ENCODE measurements around the gene PHETA1.
"Not testable (repeated sequence)": the region's sequence is repeated elsewhere in the genome, so short reads cannot be mapped to it uniquely, and the experiment has no call there.

Gene PHETA1

DNA sequence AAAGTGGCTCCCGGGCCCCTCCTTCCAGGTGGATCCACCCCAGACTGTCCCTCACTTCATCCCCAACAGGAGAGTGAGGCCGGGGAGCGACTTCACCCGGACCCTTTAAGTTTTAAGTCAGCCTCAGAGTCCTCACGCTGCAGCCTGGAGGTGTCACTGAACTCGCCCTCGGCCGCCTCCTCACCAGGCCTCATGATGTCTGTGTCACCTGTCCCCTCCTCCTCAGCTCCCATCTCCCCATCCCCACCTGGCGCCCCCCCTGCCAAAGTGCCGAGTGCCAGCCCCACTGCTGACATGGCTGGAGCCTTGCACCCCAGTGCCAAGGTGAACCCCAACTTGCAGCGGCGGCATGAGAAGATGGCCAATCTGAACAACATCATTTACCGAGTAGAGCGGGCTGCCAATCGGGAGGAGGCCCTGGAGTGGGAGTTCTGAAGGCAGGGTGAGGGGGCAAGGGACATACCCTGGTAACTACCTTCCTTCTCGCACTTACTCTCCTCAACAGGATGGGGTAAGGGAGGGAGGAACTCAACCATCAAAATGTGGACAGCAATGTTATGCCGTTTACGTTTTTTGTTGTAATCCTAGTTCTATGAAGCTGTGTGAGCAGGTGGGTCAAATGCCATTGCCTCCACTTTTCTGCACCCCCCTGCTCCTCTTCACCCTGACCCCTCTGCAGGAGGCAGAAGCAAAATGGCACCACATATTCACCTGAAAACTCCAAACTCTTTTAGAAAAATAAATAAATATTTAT is 20.8 kb downstream of the PHETA1 start:
- TF ChIP-seq, protein P1, sequence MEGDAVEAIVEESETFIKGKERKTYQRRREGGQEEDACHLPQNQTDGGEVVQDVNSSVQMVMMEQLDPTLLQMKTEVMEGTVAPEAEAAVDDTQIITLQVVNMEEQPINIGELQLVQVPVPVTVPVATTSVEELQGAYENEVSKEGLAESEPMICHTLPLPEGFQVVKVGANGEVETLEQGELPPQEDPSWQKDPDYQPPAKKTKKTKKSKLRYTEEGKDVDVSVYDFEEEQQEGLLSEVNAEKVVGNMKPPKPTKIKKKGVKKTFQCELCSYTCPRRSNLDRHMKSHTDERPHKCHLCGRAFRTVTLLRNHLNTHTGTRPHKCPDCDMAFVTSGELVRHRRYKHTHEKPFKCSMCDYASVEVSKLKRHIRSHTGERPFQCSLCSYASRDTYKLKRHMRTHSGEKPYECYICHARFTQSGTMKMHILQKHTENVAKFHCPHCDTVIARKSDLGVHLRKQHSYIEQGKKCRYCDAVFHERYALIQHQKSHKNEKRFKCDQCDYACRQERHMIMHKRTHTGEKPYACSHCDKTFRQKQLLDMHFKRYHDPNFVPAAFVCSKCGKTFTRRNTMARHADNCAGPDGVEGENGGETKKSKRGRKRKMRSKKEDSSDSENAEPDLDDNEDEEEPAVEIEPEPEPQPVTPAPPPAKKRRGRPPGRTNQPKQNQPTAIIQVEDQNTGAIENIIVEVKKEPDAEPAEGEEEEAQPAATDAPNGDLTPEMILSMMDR (IDR thresholded peaks at IDR 0.05; ENCODE audit: low read depth, low read length, missing control alignments) = no peak
- H3K4me3 ChIP-seq (replicated peaks; ENCODE audit: low read depth, low read length) = no peak overlapping the region
- DNase-seq (ENCODE audit: extremely low read depth, low read depth) = no peak

DNA sequence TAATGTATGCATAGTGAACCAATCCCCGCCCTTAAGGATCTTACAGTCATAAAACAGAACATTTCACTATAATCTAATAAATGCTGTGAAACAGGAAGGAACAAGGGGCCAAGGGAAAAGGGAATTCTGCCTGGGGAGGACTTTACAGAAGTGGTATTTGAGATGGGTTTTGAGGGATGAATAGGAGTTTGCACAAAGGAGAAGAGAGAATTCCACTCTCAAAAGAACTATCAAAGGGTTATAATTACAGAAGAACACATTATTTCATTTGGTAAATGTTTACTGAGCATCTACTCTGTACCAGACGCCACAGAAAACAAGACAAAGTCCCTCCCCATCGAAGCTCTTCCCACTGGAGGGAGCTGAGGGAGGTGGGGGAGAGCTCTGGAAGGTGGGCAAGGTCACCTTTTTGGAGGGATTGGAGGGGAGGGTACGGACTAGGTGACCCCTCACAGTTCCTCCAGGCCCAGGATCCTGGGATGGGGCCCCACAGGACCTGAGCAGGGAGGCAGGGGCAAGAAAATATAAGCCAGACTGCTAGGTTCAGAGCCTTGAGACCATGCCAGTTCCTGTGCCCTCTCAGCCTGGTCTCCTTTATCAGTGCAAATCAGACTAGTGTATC is 24.5 kb downstream of the PHETA1 start:
- DNase-seq (ENCODE audit: extremely low read depth, low read depth) = no peak

DNA sequence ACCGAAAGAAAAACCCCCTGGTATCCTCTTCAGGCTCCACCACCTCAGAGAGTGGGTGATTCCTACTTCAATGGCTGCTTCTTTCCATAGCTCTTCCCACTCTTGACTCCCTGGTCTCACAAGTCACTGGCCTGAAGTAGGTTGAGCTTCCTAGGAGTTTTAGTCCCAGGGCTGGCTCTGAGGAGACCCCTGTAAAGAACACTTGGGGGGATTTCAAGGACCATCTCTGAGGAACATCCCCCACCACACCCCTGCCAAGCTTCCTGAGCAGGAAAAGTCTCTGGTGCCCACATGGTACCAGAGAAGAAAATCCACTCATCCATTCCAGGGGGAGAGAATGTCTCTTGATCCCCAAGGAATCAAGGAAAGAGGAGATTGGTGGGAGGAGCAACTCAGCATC is 25.7 kb downstream of the PHETA1 start:
- TF ChIP-seq, protein P1 (IDR thresholded peaks at IDR 0.05; ENCODE audit: low read depth, low read length, missing control alignments) = no peak
- H3K4me3 ChIP-seq (replicated peaks; ENCODE audit: low read depth, low read length) = no peak overlapping the region
- no peak for DNase-seq (ENCODE audit: extremely low read depth, low read depth)

More for the DNA sequence above, 24.5 kb downstream of the PHETA1 start:
- TF ChIP-seq, protein P1 (IDR thresholded peaks at IDR 0.05; ENCODE audit: low read depth, low read length, missing control alignments) = no peak
- no peak overlapping the region for H3K4me3 ChIP-seq (replicated peaks; ENCODE audit: low read depth, low read length)

DNA sequence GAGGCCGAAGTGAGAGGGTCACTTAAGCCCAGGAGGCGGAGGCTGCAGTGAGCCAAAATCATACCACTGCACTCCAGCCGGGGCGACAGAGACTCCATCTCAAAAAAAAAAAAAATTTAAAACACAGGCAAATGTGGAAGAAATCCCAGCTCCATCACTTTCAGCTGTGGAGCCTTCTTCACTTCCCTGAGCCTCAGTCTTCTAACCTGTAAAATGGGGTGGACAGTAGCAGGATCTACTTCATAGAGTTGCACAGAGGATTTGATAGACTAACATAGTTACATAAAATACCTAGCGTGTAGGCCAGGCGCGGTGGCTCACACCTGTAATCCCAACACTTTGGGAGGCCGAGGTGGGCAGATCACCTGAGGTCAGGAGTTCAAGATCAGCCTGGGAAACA is 26.5 kb downstream of the PHETA1 start:
- no peak overlapping the region for H3K4me3 ChIP-seq (replicated peaks; ENCODE audit: low read depth, low read length)
- TF ChIP-seq, protein P1 (IDR thresholded peaks at IDR 0.05; ENCODE audit: low read depth, low read length, missing control alignments) = no peak
- DNase-seq (ENCODE audit: extremely low read depth, low read depth) = no peak

DNA sequence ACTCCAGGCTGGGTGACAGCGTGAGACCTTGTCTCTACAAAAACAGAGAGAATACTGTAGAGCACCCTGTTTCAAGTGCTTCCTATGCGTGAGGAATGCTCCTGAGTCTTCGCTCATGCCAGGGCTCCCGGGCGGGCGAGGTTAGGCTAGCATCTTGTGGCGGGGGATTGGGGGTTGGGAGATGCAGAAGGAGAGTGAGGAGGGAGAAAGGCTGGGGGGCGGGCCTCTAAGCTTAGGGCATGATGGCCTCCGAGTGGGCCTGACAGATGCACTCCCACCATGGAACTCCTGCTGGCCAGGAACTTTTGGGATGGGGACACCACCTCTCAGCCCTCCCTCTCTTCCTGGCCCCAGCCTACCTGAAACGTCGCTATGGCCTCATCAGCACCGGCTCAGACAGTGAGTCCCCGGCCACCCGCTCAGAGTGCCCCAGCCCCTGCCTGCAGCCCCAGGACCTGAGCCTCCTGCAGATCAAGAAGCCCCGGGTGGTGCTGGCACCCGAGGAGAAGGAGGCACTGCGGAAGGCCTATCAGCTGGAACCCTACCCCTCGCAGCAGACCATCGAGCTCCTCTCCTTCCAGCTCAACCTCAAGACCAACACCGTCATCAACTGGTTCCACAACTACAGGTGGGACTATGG is 27.3 kb downstream of the PHETA1 start:
- no peak overlapping the region for H3K4me3 ChIP-seq (replicated peaks; ENCODE audit: low read depth, low read length)
- DNase-seq (ENCODE audit: extremely low read depth, low read depth) = no peak
- TF ChIP-seq, protein P1 (IDR thresholded peaks at IDR 0.05; ENCODE audit: low read depth, low read length, missing control alignments) = no peak

DNA sequence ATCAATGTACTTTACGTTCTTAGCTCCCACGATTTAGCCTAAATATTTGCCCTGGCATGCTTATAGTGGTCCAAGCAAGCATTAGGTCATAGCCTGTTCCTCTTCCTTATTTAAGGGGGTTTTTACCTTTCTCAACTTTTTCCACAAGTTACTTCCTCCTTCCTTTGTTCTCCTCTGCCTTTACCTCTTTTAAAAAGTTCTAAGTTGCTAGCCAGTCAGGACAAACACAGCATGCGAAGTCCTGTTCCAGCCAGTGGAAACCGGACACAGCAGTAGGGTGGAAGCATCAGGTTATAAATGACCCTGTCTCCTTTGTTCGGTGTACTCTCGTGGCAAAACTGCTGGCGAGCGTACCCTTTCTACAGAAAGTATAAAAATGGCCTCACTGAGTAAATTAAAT is 28.2 kb downstream of the PHETA1 start:
- not testable (repeated sequence) for H3K4me3 ChIP-seq (replicated peaks; ENCODE audit: low read depth, low read length); DNase-seq (ENCODE audit: extremely low read depth, low read depth)

DNA sequence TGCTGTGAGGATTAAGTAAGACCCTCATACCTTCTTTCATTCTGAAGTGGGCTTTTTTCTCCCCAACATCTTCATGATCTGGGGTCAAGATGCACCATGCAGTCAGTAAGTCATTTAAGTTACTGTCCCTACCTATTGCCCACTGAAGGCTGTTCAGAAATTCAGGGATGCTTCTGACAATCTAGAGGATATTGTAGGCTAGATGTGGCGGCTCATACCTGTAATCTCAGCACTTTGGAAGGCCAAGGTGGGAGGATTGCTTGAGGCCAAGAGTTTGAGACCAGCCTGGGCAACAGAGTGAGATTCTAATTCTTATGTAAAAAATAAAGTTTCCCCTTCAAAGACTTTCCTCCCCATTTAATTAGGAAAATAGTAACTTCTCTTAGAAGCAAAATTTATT is 28.7 kb downstream of the PHETA1 start:
- TF ChIP-seq, protein P1 (IDR thresholded peaks at IDR 0.05; ENCODE audit: low read depth, low read length, missing control alignments) = no peak
- H3K4me3 ChIP-seq (replicated peaks; ENCODE audit: low read depth, low read length) = no peak overlapping the region
- no peak for DNase-seq (ENCODE audit: extremely low read depth, low read depth)
